Inferior parietal cortex (tissue), 1 donor: Measurements from ENCODE around the gene PRPH.
"Not testable (repeated sequence)": the region's sequence is repeated elsewhere in the genome, so short reads cannot be mapped to it uniquely, and the experiment has no call there.

Experiments used
- DNase-seq: peaks from one replicate; pipeline ENCODE4 v3.0.0-alpha.2; 2016; ENCODE audit errors: extremely low spot score

Gene PRPH

DNA sequence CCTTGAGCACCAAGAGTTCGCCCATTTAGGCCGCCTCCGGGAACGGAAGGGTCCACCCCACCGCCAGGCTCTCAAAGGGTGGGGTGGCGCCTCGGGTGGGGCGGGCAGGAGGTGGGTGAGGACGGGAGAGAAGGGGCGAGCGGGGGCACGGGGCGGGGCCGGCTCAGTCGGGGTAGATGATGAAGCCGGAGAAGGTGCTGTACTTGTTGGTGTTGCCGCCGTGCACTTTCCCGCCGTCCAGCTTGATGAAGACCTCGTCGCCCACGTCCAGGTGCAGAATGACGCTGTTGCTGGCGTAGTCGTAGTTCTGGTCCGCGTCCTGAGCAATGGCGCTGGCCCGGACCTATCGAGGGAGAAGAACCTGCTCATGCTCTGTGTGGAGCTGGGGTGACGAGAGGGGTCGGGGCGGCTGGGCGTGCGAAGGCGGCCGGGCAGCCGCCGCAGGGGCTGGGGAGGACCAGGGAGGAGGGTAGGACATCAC, 38.0 kb downstream of the PRPH start:
- no peak for DNase-seq

DNA sequence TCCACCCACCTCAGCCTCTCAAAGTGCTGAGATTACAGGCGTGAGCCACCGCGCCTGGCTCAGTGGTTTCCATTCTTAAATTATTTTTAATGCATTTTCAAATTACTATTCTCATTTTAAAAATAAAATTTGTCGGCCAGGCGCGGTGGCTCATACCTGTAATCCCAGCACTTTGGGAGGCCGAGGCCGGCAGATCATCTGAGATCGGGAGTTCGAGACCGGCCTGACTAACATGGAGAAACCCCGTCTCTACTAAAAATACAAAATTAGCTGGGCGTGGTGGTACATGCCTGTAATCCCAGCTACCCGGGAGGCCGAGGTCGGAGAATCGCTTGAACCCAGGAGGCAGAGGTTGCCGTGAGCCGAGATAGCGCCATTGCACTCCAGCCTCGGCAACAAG, 38.8 kb downstream of the PRPH start:
- DNase-seq, result not testable (repeated sequence)

GRCh38 chr12:49334226-49334625, 39.3 kb downstream of the PRPH start:
- DNase-seq, result no peak

DNA sequence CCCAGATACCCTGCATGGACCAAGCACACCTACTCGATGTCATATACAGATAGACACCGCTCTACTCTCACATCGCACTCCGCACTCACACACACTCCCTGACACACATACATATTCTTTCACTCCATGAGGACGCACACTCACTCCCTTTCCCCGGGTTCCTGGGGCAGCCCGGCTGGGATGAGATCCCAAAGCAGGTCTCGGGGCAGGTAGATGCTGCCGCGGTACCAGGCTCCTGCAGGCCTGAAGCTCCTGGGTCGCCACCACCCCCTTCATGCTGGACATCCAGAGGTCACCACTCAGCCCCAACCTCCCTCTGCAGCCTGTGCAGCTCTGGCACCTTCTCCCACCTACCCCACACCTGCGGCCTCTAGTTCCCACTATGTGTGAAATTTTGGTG, 39.7 kb downstream of the PRPH start:
- no peak for DNase-seq

- DNase-seq, result no peak
Observed at GRCh38 chr12:49335118-49335954, 40.4 kb downstream of the PRPH start.

DNA sequence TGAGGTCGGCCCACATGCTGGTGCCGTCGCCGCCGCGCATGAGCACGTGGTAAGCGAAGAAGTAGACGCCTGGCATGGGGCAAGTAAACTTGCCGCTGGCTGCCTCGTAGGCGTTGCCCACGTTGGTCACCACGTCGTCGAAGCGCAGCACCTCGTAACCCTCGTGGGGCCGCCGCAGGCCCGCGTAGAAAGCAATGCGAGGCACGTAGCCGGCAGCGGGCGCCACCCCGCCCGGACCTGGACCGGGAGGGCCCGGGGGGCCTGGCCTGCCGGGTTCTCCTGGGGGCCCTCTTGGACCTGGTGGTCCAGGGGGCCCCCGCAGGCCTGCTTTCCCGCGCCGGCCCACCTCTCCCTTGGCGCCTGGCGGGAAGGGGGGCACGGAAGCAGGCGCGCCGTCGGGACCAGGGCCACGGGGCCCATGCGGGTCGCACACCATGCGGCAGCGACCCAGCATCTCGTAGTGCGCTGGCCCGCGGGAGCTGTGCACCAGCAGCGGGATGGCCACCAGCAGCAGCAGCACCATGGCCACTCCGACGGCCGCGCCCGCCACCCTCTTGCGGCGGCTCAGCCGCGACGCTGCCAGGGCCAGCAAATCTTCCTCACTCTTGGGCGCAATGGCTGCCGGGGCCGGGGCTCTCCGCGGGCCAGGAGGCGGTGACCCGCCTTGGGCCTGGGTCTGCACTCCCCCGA, 41.2 kb downstream of the PRPH start:
- DNase-seq, result no peak

GRCh38 chr12:49336645-49337584, 42.0 kb downstream of the PRPH start, which contains the start of gene C1QL4:
C1QL4 (minus strand) TSS chr12:49337188; CDS start chr12:49336477, 711 bp downstream.
- peak; percentile 57 for DNase-seq

GRCh38 chr12:49338830-49339463, 44.0 kb downstream of the PRPH start:
- no peak for DNase-seq

DNA sequence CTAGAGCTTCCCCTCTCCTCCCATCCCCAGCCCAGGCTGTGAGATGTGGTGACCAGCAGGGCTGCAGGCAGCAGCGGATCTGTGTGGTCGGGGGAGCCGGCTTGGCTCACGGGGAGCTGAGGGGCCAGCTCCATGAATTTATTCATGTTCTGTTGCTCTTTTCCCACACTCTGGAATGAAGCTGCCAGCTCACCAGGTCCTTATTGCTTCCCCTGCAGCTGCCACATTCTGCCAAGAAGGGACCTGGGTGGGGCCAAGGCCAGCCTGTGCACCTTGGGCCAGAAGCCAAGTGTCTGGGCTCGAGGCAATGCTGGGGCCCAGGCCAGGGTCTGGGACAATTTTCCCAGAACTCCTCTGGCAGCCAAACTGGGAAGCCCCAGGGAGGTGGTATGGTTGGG, 44.5 kb downstream of the PRPH start:
- DNase-seq, result no peak

DNA sequence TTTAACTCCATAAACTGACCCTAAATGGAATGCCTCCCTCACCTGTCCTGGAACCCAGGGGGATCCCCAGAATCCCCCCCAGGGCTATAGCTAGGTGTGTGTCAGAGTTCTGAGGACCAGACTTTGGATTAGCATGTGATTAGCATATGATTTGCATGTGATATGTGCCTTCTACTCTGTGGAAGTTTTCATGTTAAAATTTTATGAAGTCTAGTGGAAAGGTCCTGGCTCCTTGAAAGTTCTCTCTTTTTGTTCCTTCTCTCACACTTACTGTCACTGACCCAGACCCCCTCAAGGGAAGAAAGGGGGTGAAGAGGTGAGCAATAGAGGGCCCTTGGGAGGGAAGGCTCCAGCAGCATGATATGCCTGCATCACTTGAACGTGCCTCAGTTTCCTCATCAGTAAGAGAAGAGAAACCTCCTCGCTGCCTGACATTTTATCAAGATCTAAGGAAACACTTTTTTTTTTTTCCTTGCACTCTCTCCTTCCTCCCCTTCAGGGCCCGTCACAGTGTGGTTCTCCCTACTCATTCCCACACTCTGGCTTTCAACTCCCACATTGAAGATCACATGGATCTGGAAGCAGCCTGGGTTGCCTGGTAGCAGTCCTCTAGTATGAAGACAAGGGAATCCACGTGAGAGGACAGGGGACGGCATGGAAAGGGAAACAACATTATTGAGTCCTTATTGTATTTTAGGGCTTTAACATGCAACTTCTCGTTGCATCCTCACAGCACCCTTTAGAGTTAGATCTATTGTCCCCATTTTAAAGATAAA, 45.3 kb downstream of the PRPH start:
- DNase-seq, result no peak

DNA sequence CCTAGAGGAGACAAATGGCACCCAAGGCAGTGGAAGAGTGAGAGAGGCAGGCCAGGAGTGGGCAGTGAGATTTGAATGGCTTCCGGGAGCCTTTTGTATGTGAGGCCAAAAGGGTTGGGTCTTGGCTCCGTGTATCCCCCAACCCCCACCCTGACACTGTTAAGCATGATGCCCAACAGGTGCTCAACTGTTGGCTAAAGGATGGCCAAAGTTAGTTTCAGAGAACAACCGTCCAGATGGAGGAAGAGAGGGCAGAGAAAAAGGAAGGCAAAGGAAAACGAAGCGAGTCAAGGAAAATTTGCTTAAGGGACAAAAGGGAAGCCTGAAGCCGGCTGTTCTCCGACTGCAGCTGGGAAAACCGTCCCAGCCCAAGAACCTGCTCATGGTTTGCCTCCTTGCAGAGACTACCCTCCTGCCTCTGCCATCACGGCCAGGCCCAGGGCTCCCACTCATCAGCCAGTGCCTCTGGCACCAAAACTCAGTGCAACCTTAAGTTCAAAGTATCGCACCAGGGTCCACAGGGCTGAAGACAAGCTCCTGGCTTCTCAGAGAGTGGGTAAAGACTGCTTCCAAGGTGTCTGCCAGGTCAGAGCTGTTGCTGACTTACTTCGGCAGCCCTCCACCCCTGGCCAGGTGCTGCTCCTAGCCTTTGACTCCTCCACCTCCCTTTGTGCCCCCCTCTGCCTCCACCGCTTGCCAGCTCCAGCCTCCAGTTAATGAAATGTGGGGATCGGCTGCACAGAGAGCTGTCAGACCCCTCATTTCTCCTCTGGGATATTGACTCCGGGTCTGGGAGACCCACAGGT, 46.2 kb downstream of the PRPH start:
- DNase-seq, result no peak

DNA sequence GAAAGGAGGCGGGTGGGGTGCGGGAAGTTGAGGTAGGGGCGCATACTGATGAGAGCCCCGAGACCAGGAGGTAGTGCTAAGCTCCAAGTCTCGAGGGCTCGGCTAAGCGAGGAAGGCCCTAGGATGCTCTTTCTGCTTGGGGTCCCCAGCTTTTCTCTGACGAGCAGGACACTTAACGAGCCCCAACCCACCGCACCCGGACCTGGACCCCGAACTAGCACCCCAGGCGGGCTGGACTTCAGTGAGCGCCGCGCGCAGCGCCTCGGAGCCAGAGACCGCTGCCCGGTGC, 46.8 kb downstream of the PRPH start:
- no peak for DNase-seq

DNA sequence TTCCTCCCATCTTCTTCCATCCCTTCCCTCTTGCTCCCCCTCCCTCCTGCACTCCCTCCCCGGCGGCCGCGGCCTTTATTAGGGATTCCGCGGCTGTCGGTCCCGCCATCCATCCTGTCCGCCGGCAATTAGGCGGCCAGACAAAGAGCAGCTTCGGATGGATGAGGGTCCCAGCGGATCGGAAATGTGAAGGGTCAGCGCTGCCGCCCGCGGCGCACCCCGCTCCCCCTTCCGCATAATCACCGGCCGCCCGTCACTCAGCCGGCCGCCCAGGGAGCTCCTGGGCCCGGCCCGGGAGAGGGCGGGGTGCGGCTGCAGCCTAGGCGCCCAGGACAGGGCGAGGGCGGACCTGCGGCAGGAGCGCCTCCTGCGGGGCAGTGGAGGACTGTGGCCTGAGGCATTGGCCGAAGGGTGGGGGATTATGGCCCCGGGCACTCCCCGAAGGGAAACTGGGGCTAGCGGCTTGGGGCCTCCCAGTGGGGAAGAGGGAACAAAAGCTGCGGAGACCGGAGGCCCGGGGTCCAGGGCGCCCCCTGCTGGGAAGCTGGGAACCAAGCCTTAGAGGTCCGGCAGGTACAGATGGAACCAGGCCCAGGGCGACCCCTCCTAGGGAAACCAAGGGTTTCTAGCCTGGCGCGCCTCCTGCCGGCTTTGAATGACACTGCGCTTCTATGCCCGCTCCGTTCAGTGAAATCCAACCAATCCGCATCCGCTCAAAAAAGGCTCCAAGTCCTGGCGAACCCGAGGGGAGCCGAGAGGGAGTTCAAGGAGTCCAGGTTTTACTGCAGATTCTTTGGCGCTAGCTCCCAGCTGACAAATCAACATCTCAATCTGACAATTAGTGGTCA, 47.3 kb downstream of the PRPH start:
- peak; percentile 70 for DNase-seq

DNA sequence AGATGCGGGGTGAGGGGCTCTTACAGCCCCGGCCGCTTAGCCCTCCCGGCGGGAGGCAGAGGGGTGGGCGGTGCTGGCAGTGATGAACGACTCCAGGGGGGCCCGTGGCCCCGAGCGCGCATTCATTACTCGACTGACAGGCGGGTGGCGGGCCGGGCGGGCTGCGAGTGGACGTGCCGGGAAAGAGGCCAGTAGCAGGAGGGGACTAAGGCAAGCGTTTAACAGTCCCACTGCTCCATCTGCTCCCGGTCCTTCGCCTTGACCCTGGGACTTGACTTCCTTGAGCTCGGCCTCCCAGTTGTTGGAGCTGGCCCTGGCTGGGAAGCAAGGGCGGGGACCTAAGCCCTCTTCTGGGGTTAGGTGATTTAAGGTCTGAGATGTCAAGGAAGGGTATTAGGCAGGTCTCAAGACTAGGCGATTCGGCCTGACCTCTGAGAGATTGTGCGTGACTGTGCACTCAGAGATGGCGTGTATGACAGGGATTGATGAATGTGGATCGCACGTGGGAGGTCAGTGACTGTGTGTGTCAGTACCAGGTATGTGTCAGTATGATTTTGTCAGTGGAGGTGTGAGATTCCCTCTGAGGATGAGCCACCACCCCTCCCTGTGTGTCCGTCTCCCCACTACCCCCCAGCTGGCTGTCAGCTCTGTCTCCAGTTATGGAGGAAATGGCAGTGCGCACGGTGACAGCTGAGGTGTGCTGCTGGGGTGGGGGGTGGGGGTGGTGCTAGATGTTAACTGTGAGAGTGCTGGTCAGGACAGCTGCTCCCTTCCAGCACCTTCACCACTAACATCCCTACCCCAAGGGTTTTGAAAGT, 48.2 kb downstream of the PRPH start:
- DNase-seq, result no peak

GRCh38 chr12:49344486-49345050, 49.6 kb downstream of the PRPH start:
- no peak for DNase-seq

GRCh38 chr12:49345051-49345824, 50.3 kb downstream of the PRPH start:
- no peak for DNase-seq
